Activated CD4-positive, alpha-beta T cell treated with anti-CD3 and anti-CD28 coated beads for 4 hours (primary cell): ENCODE data around the gene KAT6B.

Source experiments
- DNase-seq, 2 donors: peaks; one replicate each; pipeline ENCODE4 v3.0.0-alpha.2; 2020

KAT6B gene

GRCh38 chr10:74824184-74824899, 2.1 kb upstream of the KAT6B start:
- peak; percentile 5 to 14 for DNase-seq

DNA sequence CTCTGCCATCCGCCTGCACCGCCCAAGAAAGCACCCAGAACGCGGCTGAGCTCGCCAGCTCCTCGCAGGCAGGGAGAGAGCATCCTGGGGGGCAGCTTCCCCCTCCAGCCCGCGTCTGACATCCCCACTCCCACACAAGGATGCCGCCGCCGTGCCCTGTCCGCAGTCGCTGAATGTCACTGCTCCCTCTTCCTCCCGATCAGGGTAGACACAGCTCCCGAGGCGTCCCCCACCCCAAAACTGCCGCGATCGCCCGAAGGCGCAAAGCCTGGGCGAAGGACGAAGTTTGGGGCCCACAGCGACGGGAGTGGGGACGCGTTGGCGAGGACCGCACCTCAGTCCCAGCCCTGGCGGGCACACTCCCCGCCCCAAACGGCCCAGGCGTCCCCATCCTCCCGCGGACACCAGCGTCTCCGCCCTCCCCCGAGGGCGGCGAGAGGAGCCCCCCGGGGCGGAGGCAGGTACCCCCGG, 1.5 kb upstream of the KAT6B start:
- peak in 1 of 2 donors; percentile 45 for DNase-seq

DNA sequence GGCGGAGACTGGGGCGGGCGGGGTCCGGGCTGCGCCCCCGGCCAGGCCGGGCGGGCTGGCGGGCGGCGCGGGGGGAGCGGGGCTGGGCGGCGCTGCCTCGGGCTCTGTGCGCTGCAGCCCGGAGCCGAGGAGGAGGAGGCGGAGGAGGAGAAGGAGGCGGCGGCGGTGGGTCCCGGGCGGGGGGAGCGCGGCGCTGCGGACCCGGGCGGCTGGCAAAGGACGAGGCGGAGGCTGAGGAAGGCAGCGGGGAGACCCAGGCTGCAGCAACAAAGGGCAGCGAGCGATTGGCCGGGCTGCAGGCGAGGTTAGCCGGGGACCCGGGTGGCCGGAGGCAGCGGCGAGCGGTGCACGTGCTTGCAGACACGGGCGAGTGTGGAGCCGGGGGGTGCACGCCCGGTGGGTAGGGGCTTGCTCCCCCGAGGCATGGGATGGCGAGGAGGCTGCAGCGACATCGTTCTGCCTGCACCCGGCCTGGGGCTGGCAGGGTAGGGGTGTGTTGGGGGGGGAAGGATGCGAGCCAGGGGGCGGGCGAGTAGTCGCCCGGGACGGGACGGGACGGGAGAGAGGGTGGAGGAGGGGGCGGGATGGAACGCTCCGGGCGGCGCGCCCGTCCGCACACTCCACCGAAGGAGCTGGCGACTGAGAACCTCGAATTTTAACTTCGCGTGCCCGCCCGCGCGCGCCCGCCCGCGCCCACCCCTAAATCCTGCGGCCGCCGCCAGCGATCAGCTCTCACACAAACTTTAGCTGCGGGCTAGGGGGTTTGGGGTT, 844 bp upstream of the KAT6B start:
- DNase-seq, result peak; percentile 58 to 66

- no peak for DNase-seq
These were observed 643 bp downstream of the KAT6B start for GRCh38 chr10:74827045-74827441.

DNA sequence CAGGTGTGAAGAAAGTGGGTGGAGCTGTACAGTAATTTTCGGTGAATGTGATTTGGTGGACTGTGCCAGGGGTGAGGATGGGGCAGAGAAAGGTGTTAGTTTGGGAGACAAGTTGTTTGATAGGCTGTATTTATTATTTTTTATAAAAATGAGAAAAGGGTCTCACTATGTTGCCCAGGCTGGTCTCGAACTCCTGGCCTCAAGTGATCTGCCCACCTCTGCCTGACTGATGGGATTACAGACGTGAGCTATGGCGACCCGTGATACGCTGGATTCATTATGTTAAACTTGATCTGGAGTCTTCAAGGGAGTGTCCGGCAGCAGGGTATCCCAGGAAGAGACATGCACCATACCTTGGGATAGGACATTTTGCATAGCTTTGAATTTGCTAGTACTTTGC, 1.3 kb downstream of the KAT6B start:
- DNase-seq, result no peak

- DNase-seq, result no peak
These were observed 2.5 kb downstream of the KAT6B start for GRCh38 chr10:74828946-74829345.

DNA sequence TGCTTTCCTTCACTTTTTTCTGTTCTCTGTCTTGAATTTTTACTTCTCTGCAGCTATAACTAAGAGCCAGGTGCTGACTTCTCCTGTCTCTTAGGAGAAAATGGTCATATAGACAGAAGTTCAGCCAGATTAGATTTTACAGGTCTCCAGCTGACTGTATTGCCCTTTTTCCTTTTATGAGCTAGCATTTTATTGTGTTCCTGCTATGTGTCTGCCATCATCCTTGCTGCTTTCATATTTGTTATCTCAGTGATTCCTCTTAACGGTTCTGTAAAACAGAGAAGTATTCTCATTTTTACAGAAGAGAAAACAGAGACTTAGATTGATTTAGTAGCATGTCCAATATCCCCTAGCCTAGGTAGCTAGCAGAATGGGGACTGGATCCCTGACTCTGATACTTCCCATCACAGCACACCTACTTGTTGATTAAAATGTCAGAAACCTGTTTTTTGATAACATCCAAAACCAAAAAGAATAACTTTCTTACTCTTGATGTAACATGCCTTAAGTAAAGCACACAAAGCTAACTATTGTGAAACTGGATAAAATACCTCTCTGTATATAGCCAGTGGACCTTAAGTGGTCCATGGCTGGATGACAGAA, 5.2 kb downstream of the KAT6B start:
- DNase-seq, result no peak

DNA sequence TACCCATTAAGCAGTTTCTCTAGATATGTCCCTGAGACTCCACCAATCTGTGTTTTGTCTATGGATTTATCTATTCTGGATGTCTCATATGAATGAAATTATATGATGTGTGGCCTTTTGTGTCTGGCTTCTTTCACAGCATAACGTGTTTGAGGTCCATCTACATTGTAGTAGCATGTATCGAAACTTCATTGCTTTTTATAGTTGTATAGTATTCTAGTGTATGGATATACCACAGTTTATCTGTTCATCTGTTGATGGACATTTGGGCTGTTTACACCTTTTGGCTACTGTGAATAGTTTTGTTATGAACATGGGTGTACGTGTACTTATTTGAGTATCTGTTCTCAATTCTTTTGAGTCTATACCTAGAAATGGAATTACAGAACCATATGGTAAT, 9.6 kb downstream of the KAT6B start:
- DNase-seq, result no peak

- DNase-seq, result no peak
These were observed 10.5 kb downstream of the KAT6B start for GRCh38 chr10:74836877-74837276.

DNA sequence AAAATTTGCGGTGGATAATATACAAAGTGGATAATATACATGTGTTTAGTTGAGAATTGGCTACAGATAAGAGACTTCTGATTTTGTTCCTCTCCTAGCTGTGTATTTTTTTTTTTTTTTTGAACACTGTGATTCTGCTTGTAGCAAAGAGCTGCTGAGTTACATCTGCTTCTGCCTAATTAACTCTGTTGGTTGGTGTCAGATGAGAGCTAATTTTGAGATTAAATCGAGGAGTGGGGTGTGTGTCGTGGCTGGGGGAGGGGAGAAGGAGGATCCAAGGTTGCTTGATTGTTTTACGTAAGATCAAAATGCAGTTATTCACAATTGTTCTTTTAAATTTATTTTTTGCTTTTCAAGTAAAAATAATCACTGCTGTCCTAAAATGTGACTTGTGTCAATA, 11.3 kb downstream of the KAT6B start:
- no peak for DNase-seq

- DNase-seq, result no peak
These were observed 13.3 kb downstream of the KAT6B start for GRCh38 chr10:74839708-74840107.

GRCh38 chr10:74841265-74841973, 15.0 kb downstream of the KAT6B start:
- no peak for DNase-seq

DNA sequence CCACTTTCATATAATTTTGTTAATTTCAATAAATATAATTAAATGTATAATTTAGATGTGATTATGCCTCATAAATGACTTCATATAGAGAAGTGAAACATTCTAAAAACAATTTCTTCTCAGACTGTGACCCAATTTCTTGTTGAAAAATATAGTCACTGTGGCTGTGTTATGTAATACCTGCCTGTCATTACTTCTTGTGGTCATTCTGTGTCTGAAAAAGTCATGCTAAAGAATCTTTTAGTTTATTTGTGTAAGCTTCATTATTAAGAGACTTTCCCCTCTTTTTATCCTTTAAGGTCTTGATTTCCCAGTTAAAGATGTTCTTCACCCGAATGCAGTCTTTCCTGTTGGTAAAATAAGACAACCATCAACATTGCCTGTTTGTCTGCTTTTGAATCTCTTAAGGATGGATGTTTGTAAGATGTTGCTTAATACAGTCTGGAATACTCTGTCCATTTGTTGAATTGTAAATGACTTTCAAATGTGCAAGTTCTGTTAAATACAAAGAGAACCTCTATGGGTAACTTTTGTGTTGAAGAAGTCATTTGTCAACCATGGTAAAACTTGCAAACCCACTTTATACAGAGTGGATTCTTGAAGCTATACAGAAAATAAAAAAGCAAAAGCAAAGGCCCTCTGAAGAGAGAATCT, 16.0 kb downstream of the KAT6B start:
- no peak for DNase-seq

- no peak for DNase-seq
These were observed 20.6 kb downstream of the KAT6B start for GRCh38 chr10:74846958-74847357.

DNA sequence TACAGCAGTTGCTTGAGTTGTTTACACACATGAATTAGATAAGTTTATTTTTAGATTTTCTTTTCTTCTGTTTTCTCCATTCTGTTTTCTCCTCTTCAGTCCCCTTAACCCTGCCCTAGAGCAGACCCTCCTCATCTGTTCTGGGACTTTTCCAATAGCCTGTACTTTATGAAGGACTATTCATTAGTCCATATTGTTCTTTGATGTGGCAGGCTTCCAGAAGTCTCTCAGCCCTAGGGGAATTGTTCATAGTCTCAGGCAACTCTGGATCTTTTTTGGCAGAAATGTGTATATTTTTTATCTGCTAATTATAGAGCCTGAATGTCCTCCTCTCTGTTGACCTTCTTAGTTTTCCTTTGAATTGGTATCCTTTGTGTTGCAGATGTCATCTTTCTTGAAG, 25.4 kb downstream of the KAT6B start:
- no peak for DNase-seq

DNA sequence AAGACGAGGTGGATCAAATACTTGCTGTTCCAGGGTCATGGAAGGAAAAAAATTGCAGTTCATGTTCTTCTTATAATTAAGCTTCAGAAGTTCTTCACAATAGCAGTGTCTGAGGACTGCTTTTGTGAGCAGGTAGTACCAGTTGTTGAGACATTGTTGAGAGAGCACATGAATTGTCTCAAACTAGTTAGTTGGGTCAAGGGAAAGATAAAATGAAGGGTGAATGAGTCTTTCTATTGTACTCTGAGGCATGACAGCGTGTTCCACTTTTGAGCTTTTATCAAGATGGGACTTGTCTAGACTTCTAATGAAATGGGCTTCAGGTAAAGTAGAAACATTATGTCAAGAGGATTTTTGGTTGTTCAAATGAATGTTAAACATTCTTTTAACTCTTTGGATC, 26.0 kb downstream of the KAT6B start:
- no peak for DNase-seq

DNA sequence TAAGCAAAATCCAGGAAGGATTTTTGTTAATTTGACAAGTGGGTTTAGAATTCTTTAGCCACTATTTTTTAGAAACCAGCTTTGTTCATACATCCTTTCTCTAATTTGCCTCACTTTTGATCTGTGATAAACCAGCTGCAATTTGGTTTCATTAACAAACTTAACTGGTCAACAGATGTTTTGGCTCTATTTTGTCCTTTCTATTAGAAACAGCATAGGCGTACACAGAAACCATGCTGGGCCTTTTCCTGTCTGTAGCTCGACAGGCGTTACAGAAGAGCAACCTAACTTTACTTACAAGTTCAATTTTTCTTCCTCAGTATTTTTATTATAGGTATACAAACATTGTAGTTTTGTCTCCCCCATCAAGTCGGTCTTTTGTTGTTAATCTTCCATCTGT, 28.2 kb downstream of the KAT6B start:
- no peak for DNase-seq

GRCh38 chr10:74855027-74855426, 28.6 kb downstream of the KAT6B start:
- no peak for DNase-seq

GRCh38 chr10:74855439-74855838, 29.0 kb downstream of the KAT6B start:
- DNase-seq, result no peak

- DNase-seq, result no peak
These were observed 30.5 kb downstream of the KAT6B start for GRCh38 chr10:74856940-74857339.

GRCh38 chr10:74857586-74857985, 31.2 kb downstream of the KAT6B start:
- no peak for DNase-seq

DNA sequence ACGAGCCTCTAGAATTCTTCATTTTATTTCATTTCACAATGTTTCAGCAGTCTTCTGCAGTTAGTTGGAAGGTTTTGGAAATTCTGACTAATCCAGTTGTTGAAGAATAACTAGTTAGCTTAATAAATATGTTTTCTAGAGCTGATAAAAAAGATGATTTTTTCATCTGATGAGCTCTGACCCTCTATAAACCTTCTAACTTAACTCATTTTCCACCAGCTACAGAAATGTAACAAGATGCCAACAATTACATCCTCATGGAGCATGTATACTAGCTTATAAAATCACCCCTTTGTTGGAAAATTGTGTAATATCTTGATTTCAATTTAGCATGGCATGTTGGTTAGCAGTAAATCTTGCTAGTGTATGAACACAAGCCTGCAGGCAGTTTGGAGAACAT, 33.1 kb downstream of the KAT6B start:
- no peak for DNase-seq

- DNase-seq, result no peak
These were observed 36.2 kb downstream of the KAT6B start for GRCh38 chr10:74862625-74863024.
